Measurements from ENCODE around the gene EN2.

DNA sequence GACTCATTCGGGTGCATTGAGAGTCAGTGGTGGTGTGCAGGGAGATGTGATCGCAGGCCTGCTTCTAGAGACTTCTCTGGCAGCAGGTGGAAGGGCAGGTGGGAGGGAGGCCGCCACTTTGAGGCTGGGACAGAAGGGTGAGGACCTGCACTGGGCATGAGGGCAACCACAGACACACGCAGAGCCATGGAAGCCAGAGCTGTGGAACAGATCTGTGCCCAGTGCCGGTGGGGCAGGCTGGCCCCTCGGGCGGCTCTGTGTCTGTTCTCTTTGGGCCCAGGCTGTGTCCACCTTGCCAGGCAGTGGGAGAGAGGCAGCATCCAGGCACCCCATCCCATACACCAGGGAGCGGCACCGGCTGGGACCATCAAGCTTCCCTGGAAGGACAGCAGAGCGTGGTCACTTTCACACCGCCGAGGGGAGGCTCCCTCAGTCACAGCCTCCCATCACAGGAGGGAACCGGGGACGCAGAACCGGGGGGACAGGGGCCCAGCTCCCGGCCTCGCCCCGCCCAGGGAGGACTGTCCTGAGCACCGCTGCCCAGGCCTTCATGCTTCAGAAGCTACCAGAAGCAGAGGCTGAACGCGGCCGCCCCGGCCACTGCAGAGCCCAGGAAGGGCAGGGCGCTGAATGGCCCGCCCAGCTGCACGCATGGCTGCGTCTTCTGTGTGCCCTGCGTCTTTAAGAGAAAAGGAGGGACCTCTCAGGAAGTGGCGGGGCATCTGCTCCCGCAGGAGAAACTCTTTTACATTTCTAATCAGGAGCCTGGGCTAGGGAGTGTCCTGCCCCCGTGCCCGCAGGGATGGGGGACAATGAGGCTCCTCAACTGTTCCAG is 32.1 kb downstream of the EN2 start:
- TF ChIP-seq, protein P1, sequence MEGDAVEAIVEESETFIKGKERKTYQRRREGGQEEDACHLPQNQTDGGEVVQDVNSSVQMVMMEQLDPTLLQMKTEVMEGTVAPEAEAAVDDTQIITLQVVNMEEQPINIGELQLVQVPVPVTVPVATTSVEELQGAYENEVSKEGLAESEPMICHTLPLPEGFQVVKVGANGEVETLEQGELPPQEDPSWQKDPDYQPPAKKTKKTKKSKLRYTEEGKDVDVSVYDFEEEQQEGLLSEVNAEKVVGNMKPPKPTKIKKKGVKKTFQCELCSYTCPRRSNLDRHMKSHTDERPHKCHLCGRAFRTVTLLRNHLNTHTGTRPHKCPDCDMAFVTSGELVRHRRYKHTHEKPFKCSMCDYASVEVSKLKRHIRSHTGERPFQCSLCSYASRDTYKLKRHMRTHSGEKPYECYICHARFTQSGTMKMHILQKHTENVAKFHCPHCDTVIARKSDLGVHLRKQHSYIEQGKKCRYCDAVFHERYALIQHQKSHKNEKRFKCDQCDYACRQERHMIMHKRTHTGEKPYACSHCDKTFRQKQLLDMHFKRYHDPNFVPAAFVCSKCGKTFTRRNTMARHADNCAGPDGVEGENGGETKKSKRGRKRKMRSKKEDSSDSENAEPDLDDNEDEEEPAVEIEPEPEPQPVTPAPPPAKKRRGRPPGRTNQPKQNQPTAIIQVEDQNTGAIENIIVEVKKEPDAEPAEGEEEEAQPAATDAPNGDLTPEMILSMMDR (conservative IDR thresholded peaks at IDR 0.05; ENCODE audit: low read depth, low read length), result no peak
- no peak for TF ChIP-seq EZH2 (IDR thresholded peaks at IDR 0.05; ENCODE audit: borderline replicate concordance, low read depth, low read length, poor library complexity, severe bottlenecking)
